GM10248 (cell line): Measurements from ENCODE around the gene CCDC91.
A peak's percentile ranks its signal among the peaks of the same experiment; 100 is the strongest.

Source experiments
- CTCF ChIA-PET: fragments of 300-600 bp; sonication (Branson Sonifier 250); formaldehyde crosslinking; extraction: SDS; loops from one replicate; lab custom pipeline; 2021; ENCODE audit warnings: antibody characterized with exemption; lab: Yijun Ruan, JAX
- POLR2A ChIA-PET: fragments of 350-650 bp; sonication (Branson Sonifier 250); formaldehyde crosslinking; extraction: SDS; loops from one replicate; lab custom pipeline; 2020; ENCODE audit warnings: antibody characterized with exemption; lab: Yijun Ruan, JAX
- DNase-seq: peaks from one replicate; pipeline ENCODE4 v3.0.0; 2012; ENCODE audit errors: extremely low spot score
- CTCF ChIP-seq: IDR thresholded peaks from 2 replicates; pipeline ENCODE4 v1.5.1; 2012; ENCODE audit warnings: mild to moderate bottlenecking, low read depth; ENCODE audit errors: extremely low read depth, missing control alignments, control extremely low read depth

Gene CCDC91

DNA sequence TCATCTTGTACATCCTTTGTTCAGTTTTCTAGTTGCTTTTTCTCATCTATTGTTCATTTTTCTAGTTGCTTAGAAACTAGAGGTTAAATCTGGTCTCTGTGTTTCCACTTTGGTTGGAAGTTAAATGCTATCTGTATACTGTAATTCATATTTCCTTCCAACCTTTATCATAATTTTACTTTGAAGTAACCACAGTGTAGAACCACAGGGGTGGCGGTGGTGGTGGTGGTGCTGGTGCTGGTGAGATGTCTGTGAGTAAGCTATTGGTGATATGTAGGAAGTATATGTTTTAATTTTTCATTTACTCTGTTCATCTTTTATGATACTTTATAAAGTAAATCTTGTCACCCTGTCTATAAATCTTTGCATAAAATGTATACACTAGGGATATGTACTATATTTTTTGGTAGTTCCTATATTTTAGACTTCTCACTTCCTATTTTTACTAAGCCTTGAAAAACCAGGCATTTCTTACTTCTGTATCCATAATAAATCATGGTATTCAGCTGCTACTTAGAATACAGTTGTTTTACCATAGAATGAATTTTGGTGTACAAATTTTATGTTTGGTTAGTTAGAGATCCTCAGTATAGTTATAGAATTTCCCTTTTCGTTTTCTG is 31.9 kb downstream of the CCDC91 start:
- no peak for TF ChIP-seq CTCF
- CTCF ChIA-PET, result interaction anchor here (0.5 to 1.6 kb wide), 4 partner anchors 8 to 199 kb away, joined by 3 to 4 read pairs (median 3); no protein-coding TSS in a partner anchor
- POLR2A ChIA-PET, result no interaction called here
- no peak for DNase-seq

- no peak for TF ChIP-seq CTCF
- DNase-seq, result peak; percentile 21
- ChIA-PET CTCF (interaction anchor here (0.5 to 1.2 kb wide), 2 partner anchors 21 to 75 kb away, joined by 3 read pairs; no protein-coding TSS in a partner anchor), POLR2A (no interaction called here)
These were observed 32.8 kb downstream of the CCDC91 start for GRCh38 chr12:28223025-28223554.

GRCh38 chr12:28223858-28224257 is 33.6 kb downstream of the CCDC91 start:
- CTCF ChIA-PET, result no interaction called here
- TF ChIP-seq CTCF, result no peak
- no peak for DNase-seq
- POLR2A ChIA-PET, result no interaction called here

DNA sequence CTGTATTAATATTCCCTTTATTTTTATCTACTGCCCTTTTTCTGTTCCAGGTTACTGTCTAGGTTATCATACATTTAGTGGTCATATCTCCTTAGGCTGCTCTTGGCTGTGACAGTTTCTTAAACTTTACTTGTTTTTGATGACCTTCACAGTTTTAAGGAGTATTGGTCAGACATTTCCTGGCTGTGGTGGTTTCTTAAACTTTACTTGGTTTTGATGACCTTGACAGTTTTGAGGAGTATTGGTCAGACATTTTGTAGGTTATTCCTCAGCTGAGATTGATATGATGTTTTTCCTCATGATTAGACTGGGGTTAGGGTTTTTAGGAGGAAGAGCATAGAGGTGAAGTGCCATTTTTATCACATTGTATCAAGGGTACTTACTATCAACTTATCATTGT is 36.4 kb downstream of the CCDC91 start:
- ChIA-PET POLR2A (no interaction called here), CTCF (no interaction called here)
- TF ChIP-seq CTCF, result no peak
- DNase-seq, result no peak

- TF ChIP-seq CTCF, result no peak
- DNase-seq, result no peak
- POLR2A ChIA-PET, result no interaction called here
- CTCF ChIA-PET, result no interaction called here
These were observed 37.0 kb downstream of the CCDC91 start for GRCh38 chr12:28227251-28227650.

DNA sequence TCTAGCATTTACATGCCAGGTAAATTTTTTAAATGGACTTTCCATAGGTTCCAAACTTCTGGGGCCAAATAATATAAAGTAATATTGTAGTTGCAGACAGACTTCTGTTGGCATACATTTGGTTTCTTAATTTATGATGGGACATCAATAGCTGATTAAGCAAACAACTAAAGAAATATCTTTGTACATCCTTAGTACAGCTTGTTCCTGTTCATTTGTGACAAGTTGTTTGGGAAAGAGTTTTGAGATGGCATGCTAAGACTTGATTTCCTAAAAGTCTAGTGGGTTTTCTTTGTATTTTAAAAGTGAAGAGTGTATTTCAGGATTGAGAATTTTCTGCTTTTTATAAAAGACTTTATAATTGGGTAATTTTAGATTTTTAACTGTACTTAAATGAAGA is 41.0 kb downstream of the CCDC91 start:
- ChIA-PET POLR2A (no interaction called here), CTCF (interaction anchor here (1.0 to 2.0 kb wide), 2 partner anchors 20 to 32 kb away, joined by 4 to 5 read pairs; no protein-coding TSS in a partner anchor)
- DNase-seq, result no peak
- TF ChIP-seq CTCF, result no peak
